ENCODE data around the gene SLC16A11. TPM values are rescaled to one million over a fixed set of nuclear protein-coding genes. Genes with fewer than 3 reads are reported as not detected.

Gene SLC16A11
- total and polyA plus RNA-seq, 10 donors: 0.51 to 3.9 (median 2.8) TPM; not detected in 1

GRCh38 chr17:7078711-7079110 is 34.8 kb upstream of the SLC16A11 start:
- intact Hi-C loops (cut with DNase I; ENCODE audit: low total_unique reads): no loop called here
- 85 to 94% (median 90%) methylated on average over 10 of the region's 10 CpGs for WGBS, 5 donors
- Histone ChIP-seq H3K4me3 (no peak overlapping the region), H3K27me3 (replicated peaks in 1 of 7) (peaks cover 0 to 3% (median 0%) of the 10 kb centered on the region in 7 donors), H3K36me3 (no peaks in the 10 kb centered on the region), H3K27ac (no peak overlapping the region), H3K4me1 (peaks cover 3 to 22% (median 13%) of the 10 kb centered on the region in 6 donors), H3K9me3 (no peaks in the 10 kb centered on the region)
- TF ChIP-seq CTCF (IDR thresholded peaks at IDR 0.05 in 8 of 11, conservative IDR thresholded peaks at IDR 0.05 in 3 of 11): no peak
- TF ChIP-seq POLR2AphosphoS5 (IDR thresholded peaks at IDR 0.05): no peak
- TF ChIP-seq POLR2A (IDR thresholded peaks at IDR 0.05): no peak
- no peak for DNase-seq

- DNase-seq: no peak
- WGBS, 5 donors: 71 to 87% (median 81%) methylated on average over 5 to 7 of the region's 7 CpGs
- Histone ChIP-seq H3K4me1 (peaks cover 3 to 22% (median 13%) of the 10 kb centered on the region in 6 donors), H3K27me3 (replicated peaks in 1 of 7) (no peaks in the 10 kb centered on the region), H3K36me3 (no peaks in the 10 kb centered on the region), H3K4me3 (no peak overlapping the region), H3K27ac (no peak overlapping the region), H3K9me3 (no peaks in the 10 kb centered on the region)
- intact Hi-C loops (cut with DNase I; ENCODE audit: low total_unique reads): no loop called here
- no peak for TF ChIP-seq POLR2A (IDR thresholded peaks at IDR 0.05)
- TF ChIP-seq POLR2AphosphoS5 (IDR thresholded peaks at IDR 0.05): no peak
- TF ChIP-seq CTCF (IDR thresholded peaks at IDR 0.05 in 8 of 11, conservative IDR thresholded peaks at IDR 0.05 in 3 of 11): no peak
Measured at GRCh38 chr17:7077911-7078546, 34.1 kb upstream of the SLC16A11 start.

GRCh38 chr17:7074931-7075330 is 31.0 kb upstream of the SLC16A11 start:
- no peak overlapping the region for H3K27ac ChIP-seq
- no peaks in the 10 kb centered on the region for H3K27me3 ChIP-seq (replicated peaks in 1 of 7)
- peaks cover 0 to 4% (median 0%) of the 10 kb centered on the region in 6 donors for H3K4me1 ChIP-seq
- intact Hi-C loops (cut with DNase I; ENCODE audit: low total_unique reads): no loop called here
- DNase-seq: no peak
- TF ChIP-seq CTCF (IDR thresholded peaks at IDR 0.05 in 8 of 11, conservative IDR thresholded peaks at IDR 0.05 in 3 of 11) (no peak), POLR2A (IDR thresholded peaks at IDR 0.05) (no peak)
- H3K4me3 ChIP-seq: no peak overlapping the region
- 85 to 91% (median 87%) methylated on average over 14 of the region's 14 CpGs for WGBS, 5 donors
- H3K36me3 ChIP-seq: no peaks in the 10 kb centered on the region
- no peaks in the 10 kb centered on the region for H3K9me3 ChIP-seq

GRCh38 chr17:7072406-7072805 is 28.5 kb upstream of the SLC16A11 start:
- TF ChIP-seq POLR2A (IDR thresholded peaks at IDR 0.05) (no peak), CTCF (IDR thresholded peaks at IDR 0.05 in 8 of 11, conservative IDR thresholded peaks at IDR 0.05 in 3 of 11) (no peak), POLR2AphosphoS5 (IDR thresholded peaks at IDR 0.05) (no peak)
- peaks cover 4 to 18% (median 16%) of the 10 kb centered on the region in 8 donors for H3K9me3 ChIP-seq
- peak; percentile 15 for DNase-seq
- no peaks in the 10 kb centered on the region for H3K4me1 ChIP-seq
- H3K27me3 ChIP-seq (replicated peaks in 1 of 7): no peaks in the 10 kb centered on the region
- peak overlapping the region in 1 of 8 donors; percentile 61 for H3K27ac ChIP-seq
- 90 to 95% (median 94%) methylated on average over 2 of the region's 2 CpGs for WGBS, 5 donors
- no peaks in the 10 kb centered on the region for H3K36me3 ChIP-seq
- intact Hi-C loops (cut with DNase I; ENCODE audit: low total_unique reads): no loop called here
- H3K4me3 ChIP-seq: no peak overlapping the region
